ENCODE data around the gene IGFL2. TPM values are rescaled to one million over a fixed set of nuclear protein-coding genes. Genes with fewer than 3 reads are reported as not detected.

The IGFL2 gene
- polyA plus RNA-seq, 3 donors, result not detected

DNA sequence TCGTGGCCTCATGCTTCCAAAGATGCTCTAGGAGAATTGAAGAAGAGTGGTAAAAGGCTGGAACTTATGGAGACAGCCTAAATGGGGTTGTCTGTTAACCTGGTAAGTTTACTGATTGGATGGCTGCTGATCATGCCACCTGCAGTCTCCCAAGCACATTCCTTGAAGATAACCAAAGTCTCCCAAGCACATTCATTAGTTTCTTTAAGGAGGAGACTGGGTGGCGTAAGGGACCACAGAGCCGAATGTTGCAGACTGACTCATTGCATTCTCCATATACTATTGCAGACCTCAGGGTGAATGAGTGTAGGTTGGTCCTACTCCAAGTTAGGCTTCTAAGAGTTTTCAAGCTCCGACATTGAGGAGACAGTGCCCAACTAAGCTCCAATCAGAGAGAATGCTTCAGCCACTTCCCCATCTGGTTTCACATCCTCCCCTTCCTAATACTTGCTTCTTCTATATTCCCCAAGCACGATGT is 23.4 kb upstream of the IGFL2 start, which contains the start of gene IGFL3:
Gene IGFL3 (minus strand): TSS at position 51 of the 478 bp plus-strand sequence. CDS start 39 bp downstream, at position 12.
- no peak within 1 kb of the TSS for H3K27ac Mint-ChIP-seq
- no peak within 1 kb of the TSS for H3K4me3 ChIP-seq (replicated peaks in 1 of 3; ENCODE audit: low read depth in 2 of 3, low read length in 3 of 3)
- H3K27ac ChIP-seq (ENCODE audit: low read depth in 1 of 2, low read length in 2 of 2), result no peak within 1 kb of the TSS
- peaks cover 0 to 3% of the 10 kb centered on the region in 2 donors for H3K4me1 ChIP-seq (ENCODE audit: control insufficient read depth in 1 of 2, insufficient read depth in 2 of 2, low read length in 2 of 2)
- H3K36me3 ChIP-seq (replicated peaks in 1 of 2; ENCODE audit: control insufficient read depth in 1 of 2, insufficient read depth in 2 of 2, low read length in 2 of 2), result no peaks in the 10 kb centered on the region
- no peak within 1 kb of the TSS for H3K4me2 ChIP-seq (replicated peaks; ENCODE audit: extremely low read depth, low read length, poor library complexity, severe bottlenecking)
- H3K9me3 Mint-ChIP-seq, result peaks cover 0 to 4% (median 0%) of the 10 kb centered on the region in 7 donors
- H4K20me1 ChIP-seq (ENCODE audit: insufficient read depth, low read length), result no peaks in the 10 kb centered on the region
- H3K4me1 Mint-ChIP-seq, result peaks cover 6% of the 10 kb centered on the region
- peak within 1 kb of the TSS in 1 of 2 donors; percentile 12 for H3K4me3 Mint-ChIP-seq
- H3K9ac ChIP-seq (ENCODE audit: insufficient read depth, low read length, poor library complexity, severe bottlenecking), result no peak within 1 kb of the TSS
- WGBS (ENCODE audit: insufficient coverage), result 69% methylated on average over 2 of the region's 5 CpGs
- intact Hi-C loops (cut with micrococcal nuclease), result no loop called here
- no peak within 1 kb of the TSS for H2AFZ ChIP-seq (ENCODE audit: insufficient read depth, low read depth, low read length, poor library complexity, severe bottlenecking)
- H3K36me3 Mint-ChIP-seq, result no peaks in the 10 kb centered on the region
- H3K9me3 ChIP-seq (replicated peaks in 1 of 2; ENCODE audit: control insufficient read depth in 1 of 2, insufficient read depth in 1 of 2, low read length in 2 of 2), result no peaks in the 10 kb centered on the region
- H3K79me2 ChIP-seq (ENCODE audit: insufficient read depth, low read length), result no peaks in the 10 kb centered on the region
- H3K27me3 ChIP-seq (ENCODE audit: control insufficient read depth in 2 of 2, insufficient read depth in 2 of 2, low read length in 2 of 2), result peaks cover 19 to 26% of the 10 kb centered on the region in 2 donors
- DNase-seq, result peak; percentile 2 to 27 (median 20)
- TF ChIP-seq CTCF (IDR thresholded peaks at IDR 0.05), result no peak
- H3K27me3 Mint-ChIP-seq (ENCODE audit: low read depth in 3 of 3), result peaks cover 16 to 38% (median 28%) of the 10 kb centered on the region in 3 donors

GRCh38 chr19:46125447-46125846 is 22.6 kb upstream of the IGFL2 start:
- no peak overlapping the region for H3K27ac Mint-ChIP-seq
- no peak for TF ChIP-seq CTCF (IDR thresholded peaks at IDR 0.05)
- Histone ChIP-seq H3K9ac (ENCODE audit: insufficient read depth, low read length, poor library complexity, severe bottlenecking) (no peak overlapping the region), H3K27ac (ENCODE audit: low read depth in 1 of 2, low read length in 2 of 2) (no peak overlapping the region), H2AFZ (ENCODE audit: insufficient read depth, low read depth, low read length, poor library complexity, severe bottlenecking) (no peak overlapping the region), H3K36me3 (replicated peaks in 1 of 2; ENCODE audit: control insufficient read depth in 1 of 2, insufficient read depth in 2 of 2, low read length in 2 of 2) (no peaks in the 10 kb centered on the region), H3K9me3 (replicated peaks in 1 of 2; ENCODE audit: control insufficient read depth in 1 of 2, insufficient read depth in 1 of 2, low read length in 2 of 2) (no peaks in the 10 kb centered on the region), H4K20me1 (ENCODE audit: insufficient read depth, low read length) (no peaks in the 10 kb centered on the region), H3K4me2 (replicated peaks; ENCODE audit: extremely low read depth, low read length, poor library complexity, severe bottlenecking) (no peak overlapping the region), H3K4me3 (replicated peaks in 1 of 3; ENCODE audit: low read depth in 2 of 3, low read length in 3 of 3) (no peak overlapping the region), H3K4me1 (ENCODE audit: control insufficient read depth in 1 of 2, insufficient read depth in 2 of 2, low read length in 2 of 2) (peaks cover 0 to 3% of the 10 kb centered on the region in 2 donors), H3K79me2 (ENCODE audit: insufficient read depth, low read length) (no peaks in the 10 kb centered on the region), H3K27me3 (ENCODE audit: control insufficient read depth in 2 of 2, insufficient read depth in 2 of 2, low read length in 2 of 2) (peaks cover 20 to 27% of the 10 kb centered on the region in 2 donors)
- intact Hi-C loops (cut with micrococcal nuclease), result no loop called here
- peaks cover 15 to 41% (median 26%) of the 10 kb centered on the region in 3 donors for H3K27me3 Mint-ChIP-seq (ENCODE audit: low read depth in 3 of 3)
- H3K36me3 Mint-ChIP-seq, result no peaks in the 10 kb centered on the region
- H3K4me3 Mint-ChIP-seq, result no peak overlapping the region
- no CpG with 5 or more reads among the region's 4 CpGs for WGBS (ENCODE audit: insufficient coverage)
- peaks cover 6% of the 10 kb centered on the region for H3K4me1 Mint-ChIP-seq
- DNase-seq, result no peak
- peaks cover 0 to 2% (median 0%) of the 10 kb centered on the region in 7 donors for H3K9me3 Mint-ChIP-seq

Measured in CD14-positive monocyte (primary cell).